A673 (cell line): ENCODE results near the gene GPR132. TPM values are rescaled to one million over a fixed set of nuclear protein-coding genes. Genes with fewer than 3 reads are reported as not detected.

Experiments used
- BruUV-seq: library from RNA; stranded (reverse); fragments of 400-500 nt; replicated peaks from 2 replicates; lab custom pipeline; 2021; lab: Mats Ljungman, UMichigan
- CTCF ChIA-PET: fragments of 300-600 bp; sonication (Branson Sonifier 250); formaldehyde crosslinking; loops from one replicate; lab custom pipeline; 2022; ENCODE audit warnings: antibody characterized with exemption; lab: Charles Lee
- POLR2A ChIA-PET: fragments of 300-600 bp; sonication (Branson Sonifier 250); formaldehyde crosslinking; loops from one replicate; lab custom pipeline; 2022; ENCODE audit warnings: antibody characterized with exemption; ENCODE audit not compliant: low non-redundant PET; lab: Charles Lee
- DNase-seq: peaks from one replicate; pipeline ENCODE4 v3.0.0-alpha.2; 2015; ENCODE audit warnings: low spot score
- H3K27ac ChIP-seq: fragments of 200-600 bp; sonication (generic); 2 replicates; pipeline ENCODE4 v1.5.1; 2016; ENCODE audit warnings: mixed run types, low read depth, mild to moderate bottlenecking, mixed read lengths, antibody characterized with exemption, low read length; ENCODE audit not compliant: poor library complexity, severe bottlenecking
- H3K27me3 ChIP-seq: fragments of 200-600 bp; sonication (generic); replicated peaks from 2 replicates; pipeline ENCODE4 v1.6.1; 2017; ENCODE audit warnings: mixed run types, low read depth, mild to moderate bottlenecking, mixed read lengths, antibody characterized with exemption, low read length; ENCODE audit not compliant: insufficient read depth, poor library complexity
- H3K36me3 ChIP-seq: fragments of 200-600 bp; sonication (generic); 2 replicates; pipeline ENCODE4 v1.6.1; 2016; ENCODE audit warnings: mixed run types, mild to moderate bottlenecking, mixed read lengths, antibody characterized with exemption, low read length; ENCODE audit not compliant: insufficient read depth, poor library complexity, severe bottlenecking
- H3K4me1 ChIP-seq: fragments of 200-600 bp; sonication (generic); 2 replicates; pipeline ENCODE4 v1.6.1; 2017; ENCODE audit warnings: mixed run types, mild to moderate bottlenecking, mixed read lengths, antibody characterized with exemption, low read length; ENCODE audit not compliant: insufficient read depth, poor library complexity, severe bottlenecking
- H3K4me3 ChIP-seq: fragments of 200-600 bp; sonication (generic); 2 replicates; pipeline ENCODE4 v1.5.1; 2016; ENCODE audit warnings: low read depth, mixed run types, mild to moderate bottlenecking, mixed read lengths, low read length; ENCODE audit not compliant: poor library complexity, severe bottlenecking
- H3K9me3 ChIP-seq: fragments of 200-600 bp; sonication (generic); 2 replicates; pipeline ENCODE4 v1.6.1; 2016; ENCODE audit warnings: mixed run types, low read depth, mild to moderate bottlenecking, mixed read lengths, antibody characterized with exemption, low read length; ENCODE audit not compliant: poor library complexity, severe bottlenecking
- CTCF ChIP-seq: fragments of 300-800, 200-600 bp; sonication (generic); conservative IDR thresholded peaks from 2 replicates; pipeline ENCODE4 v1.5.1; 2017; ENCODE audit warnings: low read depth, mild to moderate bottlenecking, antibody characterized with exemption, low read length, moderate library complexity, mixed read lengths
- EZH2 ChIP-seq: fragments of 200-600 bp; sonication (generic); IDR thresholded peaks from 2 replicates; pipeline ENCODE4 v1.6.1; 2017; ENCODE audit warnings: borderline replicate concordance, low read depth, mild to moderate bottlenecking, mixed read lengths, antibody characterized with exemption, low read length; ENCODE audit not compliant: poor library complexity, severe bottlenecking
- intact Hi-C: fragments of 100-400 bp; cut with micrococcal nuclease; formaldehyde crosslinking; loops from one replicate; pipeline ENCODE4 v1.10.0; 2022; ENCODE audit not compliant: unreplicated experiment
- total RNA-seq: library from RNA; stranded (reverse); gene quantifications from 2 replicates; pipeline ENCODE4 v1.2.3, GENCODE V29; 2021

The GPR132 gene
- total RNA-seq, 1 experiment from 2014 or later = not detected

DNA sequence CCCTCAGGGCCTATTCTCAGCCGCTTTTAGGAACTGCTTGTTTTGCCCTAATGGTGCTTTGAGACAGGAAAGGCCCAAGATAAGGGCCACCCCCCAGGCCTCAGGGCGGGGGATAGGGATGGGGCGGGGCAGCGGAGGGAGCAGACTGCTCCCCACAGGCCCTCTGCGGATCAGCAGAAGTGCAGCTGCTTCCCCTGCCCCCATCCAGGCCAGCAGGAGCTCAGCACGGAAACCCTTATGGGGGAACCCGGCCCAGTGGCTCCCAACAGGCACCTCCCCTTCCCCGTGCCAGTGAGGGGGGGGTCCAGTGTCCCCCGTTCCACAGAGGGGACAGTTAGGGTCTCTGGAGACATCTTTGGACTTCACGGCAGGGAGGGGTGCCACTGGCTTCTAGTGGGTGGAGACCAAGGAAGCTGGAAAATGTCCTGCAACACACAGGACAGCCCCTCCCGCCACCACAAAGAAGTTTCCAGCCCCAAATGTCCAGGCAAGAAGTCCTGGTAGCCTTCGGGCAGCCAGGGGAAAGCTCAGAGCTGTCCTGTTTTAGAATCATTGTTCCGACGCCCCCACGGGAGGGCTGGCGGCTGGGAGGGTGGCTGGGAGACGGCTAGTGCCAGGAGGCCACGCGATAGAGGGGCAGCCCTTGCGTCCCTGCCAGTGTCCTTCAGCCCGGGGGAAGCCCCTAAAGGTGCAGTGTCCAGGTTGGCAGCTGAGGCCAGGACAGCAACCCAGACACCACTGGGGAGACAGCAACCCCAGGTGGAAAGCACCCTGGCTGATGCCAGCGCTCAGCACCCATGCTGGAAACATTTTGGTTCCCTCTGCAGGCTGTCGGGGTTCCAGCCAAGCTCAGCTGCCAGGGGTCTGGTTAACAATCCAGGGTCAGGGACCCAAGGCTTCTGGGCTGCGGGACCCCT, 10.4 kb upstream of the GPR132 start:
- no peak overlapping the region for H3K27ac ChIP-seq
- no peak for DNase-seq
- H3K4me3 ChIP-seq = no peak overlapping the region
- intact Hi-C loops = no loop called here
- no peaks in the 10 kb centered on the region for H3K4me1 ChIP-seq
- H3K9me3 ChIP-seq = no peaks in the 10 kb centered on the region
- no peaks in the 10 kb centered on the region for H3K36me3 ChIP-seq
- peaks cover 2% of the 10 kb centered on the region for H3K27me3 ChIP-seq
- CTCF ChIA-PET = interaction anchor here (0.5 to 1.0 kb wide), 2 partner anchors 13 to 39 kb away, joined by 4 to 6 read pairs; no protein-coding TSS in a partner anchor
- no TSS peak for BruUV-seq
- POLR2A ChIA-PET = interaction anchor here (0.5 to 0.6 kb wide), 2 partner anchors 53 to 225 kb away, joined by 13 to 16 read pairs; partner anchors contain the start of gene BRF1
- TF ChIP-seq EZH2 (no peak), CTCF (no peak)

GRCh38 chr14:105074601-105075053, 9.4 kb upstream of the GPR132 start:
- intact Hi-C loops = no loop called here
- Histone ChIP-seq H3K27me3 (peaks cover 2% of the 10 kb centered on the region), H3K9me3 (no peaks in the 10 kb centered on the region), H3K4me1 (no peaks in the 10 kb centered on the region), H3K36me3 (no peaks in the 10 kb centered on the region), H3K4me3 (no peak overlapping the region), H3K27ac (no peak overlapping the region)
- TF ChIP-seq CTCF (no peak), EZH2 (no peak)
- CTCF ChIA-PET = no interaction called here
- DNase-seq = no peak
- no TSS peak for BruUV-seq
- POLR2A ChIA-PET = interaction anchor here (0.6 kb wide), 1 partner anchor 226 kb away, joined by 16 read pairs; the partner anchor contains the start of gene BRF1

GRCh38 chr14:105073720-105074600, 8.7 kb upstream of the GPR132 start:
- POLR2A ChIA-PET = no interaction called here
- no peaks in the 10 kb centered on the region for H3K9me3 ChIP-seq
- H3K27me3 ChIP-seq = peaks cover 2% of the 10 kb centered on the region
- H3K4me1 ChIP-seq = no peaks in the 10 kb centered on the region
- DNase-seq = no peak
- H3K36me3 ChIP-seq = no peaks in the 10 kb centered on the region
- H3K27ac ChIP-seq = no peak overlapping the region
- H3K4me3 ChIP-seq = no peak overlapping the region
- BruUV-seq = no TSS peak
- intact Hi-C loops = no loop called here
- CTCF ChIA-PET = no interaction called here
- TF ChIP-seq EZH2 = no peak
- TF ChIP-seq CTCF = no peak
